GM18519 (cell line): ENCODE measurements around the gene EMP3.
"Not testable (repeated sequence)": the region's sequence is repeated elsewhere in the genome, so short reads cannot be mapped to it uniquely, and the experiment has no call there.

Experiments
- ATAC-seq: cut with Tn5 transposase; IDR thresholded peaks from one replicate; pipeline ENCODE4 v1.9.1; 2021; ENCODE audit warnings: mild to moderate bottlenecking, moderate library complexity; ENCODE audit not compliant: unreplicated experiment, low FRiP score

Gene EMP3

DNA sequence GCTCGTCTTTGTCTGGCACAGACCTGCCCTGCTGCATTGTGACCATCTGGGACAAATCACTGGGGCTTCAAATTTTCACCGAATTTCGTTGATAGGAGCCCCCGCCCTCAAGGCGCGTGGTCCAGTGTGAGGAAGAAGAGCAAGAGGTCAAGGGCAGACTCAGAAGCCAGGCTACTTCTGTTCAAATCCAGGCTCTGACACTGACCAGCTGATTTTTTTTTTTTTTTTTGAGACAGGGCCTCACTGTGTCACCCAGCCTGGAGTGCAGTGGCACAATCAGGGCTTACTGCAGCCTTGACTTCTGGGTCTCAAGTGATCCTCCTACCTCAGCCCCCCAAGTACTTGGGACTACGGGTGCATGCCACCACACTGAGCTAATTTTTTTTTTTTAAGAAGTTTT, 46.0 kb downstream of the EMP3 start:
- no peak for ATAC-seq

DNA sequence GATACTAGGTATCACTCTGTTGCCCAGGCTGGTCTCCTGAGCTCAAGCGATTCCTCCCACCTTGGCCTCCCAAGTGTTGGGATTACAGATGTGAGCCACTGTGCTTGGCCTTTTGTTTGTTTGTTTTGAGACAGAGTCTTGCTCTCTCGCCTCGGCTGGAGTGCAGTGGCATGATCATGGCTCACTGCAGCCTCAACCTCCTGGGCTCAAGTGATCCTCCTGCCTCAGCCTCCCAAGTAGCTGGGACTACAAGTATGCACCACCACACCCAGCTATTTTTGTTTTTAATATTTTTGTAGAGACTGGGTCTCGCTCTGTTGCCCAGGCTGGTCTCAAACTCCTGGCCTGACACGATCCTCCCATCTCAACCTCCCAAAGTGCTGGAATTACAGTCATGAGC, 46.4 kb downstream of the EMP3 start:
- not testable (repeated sequence) for ATAC-seq

DNA sequence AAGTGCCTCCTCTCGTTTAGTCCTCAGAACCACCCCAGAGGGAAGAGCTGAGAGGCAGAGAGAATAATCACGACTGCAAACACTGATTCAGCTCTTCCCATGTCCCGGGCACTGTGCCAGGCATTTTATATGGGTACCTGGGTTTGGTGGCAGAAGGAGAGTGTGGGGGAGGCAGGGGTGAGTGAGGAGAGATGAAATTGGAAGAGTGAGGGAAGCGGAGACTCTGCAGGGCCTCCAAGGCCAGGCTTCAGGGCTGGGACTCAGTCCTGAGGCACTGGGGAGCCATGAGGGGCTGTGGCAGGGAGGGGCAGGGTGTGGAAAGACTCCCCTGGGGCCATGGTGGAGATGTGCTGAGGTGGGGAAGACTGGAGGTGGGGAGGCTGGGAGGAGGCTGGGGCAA, 47.6 kb downstream of the EMP3 start:
- no peak for ATAC-seq

DNA sequence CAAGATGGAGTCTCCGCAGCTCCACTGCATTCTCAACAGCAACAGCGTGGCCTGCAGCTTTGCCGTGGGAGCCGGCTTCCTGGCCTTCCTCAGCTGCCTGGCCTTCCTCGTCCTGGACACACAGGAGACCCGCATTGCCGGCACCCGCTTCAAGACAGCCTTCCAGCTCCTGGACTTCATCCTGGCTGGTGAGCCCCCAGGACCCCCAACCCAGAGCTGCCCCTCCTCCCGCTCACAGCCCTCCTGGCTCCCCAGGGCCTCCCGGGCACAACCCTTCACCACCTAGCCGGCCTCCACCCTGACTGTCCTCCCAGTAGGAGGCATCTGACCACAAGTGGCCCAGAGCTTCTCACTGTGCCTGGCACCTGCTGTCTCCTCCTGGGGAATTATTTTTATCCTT, 48.2 kb downstream of the EMP3 start:
- no peak for ATAC-seq

DNA sequence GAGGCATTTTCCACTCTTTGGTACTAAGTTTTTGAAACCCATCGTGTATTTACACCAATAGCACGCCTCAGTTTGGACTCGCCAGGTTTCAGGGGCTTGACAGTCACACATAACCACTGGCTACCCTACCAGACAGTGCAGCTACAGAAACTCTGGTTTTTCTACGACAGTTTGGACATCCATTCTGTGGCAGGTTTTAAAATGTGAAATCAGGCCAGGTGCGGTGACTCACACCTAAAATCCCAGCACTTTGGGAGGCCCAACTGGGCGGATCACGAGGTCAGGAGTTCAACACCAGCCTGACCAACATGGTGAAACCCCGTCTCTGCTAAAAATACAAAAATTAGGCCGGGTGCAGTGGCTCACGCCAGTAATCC, 52.8 kb downstream of the EMP3 start:
- ATAC-seq: no peak

DNA sequence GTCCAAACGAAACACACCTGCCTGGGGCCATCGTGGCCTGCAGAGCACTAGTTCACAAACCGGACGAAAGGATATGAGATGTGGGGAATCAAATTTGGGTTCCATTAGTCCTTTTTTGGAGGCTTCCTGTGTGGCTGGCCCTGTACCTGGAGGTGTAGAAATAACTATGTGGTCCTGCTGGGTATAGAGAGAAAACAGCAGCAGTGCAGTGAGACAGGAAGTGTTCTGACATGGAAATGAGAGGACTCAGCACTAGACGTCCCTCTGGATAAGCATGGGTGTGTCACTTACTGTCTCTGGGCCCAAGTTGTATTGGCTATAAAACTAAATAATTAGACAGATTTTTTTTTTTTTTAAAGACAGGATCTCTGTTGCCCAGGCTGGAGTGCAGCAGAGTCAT, 53.7 kb downstream of the EMP3 start:
- ATAC-seq: no peak
